ENCODE measurements around the gene PDZD7.

PDZD7 gene

GRCh38 chr10:100997360-100998182, 33.4 kb downstream of the PDZD7 start:
- Histone ChIP-seq H2BK120ac (ENCODE audit: low read depth, low read length) (peak overlapping the region; percentile 5), H3K56ac (ENCODE audit: low read length) (peak overlapping the region; percentile 99), H3K9ac (ENCODE audit: low read length) (peak overlapping the region; percentile 94), H3K36me3 (ENCODE audit: control insufficient read depth, insufficient read depth, low read length) (peaks cover 10% of the 10 kb centered on the region), H3K27me3 (ENCODE audit: insufficient read depth, low read length, poor library complexity) (no peaks in the 10 kb centered on the region), H3K79me2 (ENCODE audit: control insufficient read depth, insufficient read depth, low read length) (peaks cover 12% of the 10 kb centered on the region), H3K23ac (ENCODE audit: low read length) (peak overlapping the region; percentile 94), H4K8ac (ENCODE audit: low read depth, low read length) (no peak overlapping the region), H2AK5ac (ENCODE audit: low read length) (no peak overlapping the region), H3K18ac (ENCODE audit: low read length) (peak overlapping the region; percentile 34), H2BK15ac (replicated peaks; ENCODE audit: low read depth) (no peak overlapping the region), H3K4me3 (ENCODE audit: low read length) (peak overlapping the region; percentile 81), H3K4me1 (ENCODE audit: control insufficient read depth, low read depth, low read length) (peaks cover 17% of the 10 kb centered on the region), H3K4ac (ENCODE audit: low read depth, low read length) (no peak overlapping the region), H3K79me1 (ENCODE audit: low read length) (peaks cover 15% of the 10 kb centered on the region), H3K4me2 (ENCODE audit: low read length) (peak overlapping the region; percentile 98), H2BK5ac (ENCODE audit: low read length) (peak overlapping the region; percentile 76), H4K5ac (ENCODE audit: low read length) (no peak overlapping the region), H3K27ac (ENCODE audit: low read depth, low read length) (peak overlapping the region; percentile 87)
- peak; percentile 91 for DNase-seq
- no CpG with 5 or more reads among the region's 66 CpGs for WGBS (ENCODE audit: extremely low coverage, insufficient coverage, low lambda C conversion rate)

- no CpG with 5 or more reads among the region's 46 CpGs for WGBS (ENCODE audit: extremely low coverage, insufficient coverage, low lambda C conversion rate)
- Histone ChIP-seq H4K8ac (ENCODE audit: low read depth, low read length) (no peak overlapping the region), H3K36me3 (ENCODE audit: control insufficient read depth, insufficient read depth, low read length) (peaks cover 10% of the 10 kb centered on the region), H3K9ac (ENCODE audit: low read length) (peak overlapping the region; percentile 94), H2BK5ac (ENCODE audit: low read length) (peak overlapping the region; percentile 70), H2BK15ac (replicated peaks; ENCODE audit: low read depth) (no peak overlapping the region), H3K79me2 (ENCODE audit: control insufficient read depth, insufficient read depth, low read length) (peaks cover 12% of the 10 kb centered on the region), H3K56ac (ENCODE audit: low read length) (peak overlapping the region; percentile 99), H3K27me3 (ENCODE audit: insufficient read depth, low read length, poor library complexity) (no peaks in the 10 kb centered on the region), H3K27ac (ENCODE audit: low read depth, low read length) (peak overlapping the region; percentile 87), H3K79me1 (ENCODE audit: low read length) (peaks cover 14% of the 10 kb centered on the region), H4K5ac (ENCODE audit: low read length) (no peak overlapping the region), H3K4ac (ENCODE audit: low read depth, low read length) (peak overlapping the region; percentile 8), H2BK120ac (ENCODE audit: low read depth, low read length) (no peak overlapping the region), H3K23ac (ENCODE audit: low read length) (peak overlapping the region; percentile 94), H3K4me2 (ENCODE audit: low read length) (peak overlapping the region; percentile 98), H3K4me3 (ENCODE audit: low read length) (peak overlapping the region; percentile 81), H2AK5ac (ENCODE audit: low read length) (peak overlapping the region; percentile 51), H3K18ac (ENCODE audit: low read length) (peak overlapping the region; percentile 25), H3K4me1 (ENCODE audit: control insufficient read depth, low read depth, low read length) (peaks cover 17% of the 10 kb centered on the region)
- DNase-seq: peak; percentile 76
Measured at GRCh38 chr10:100996678-100997359, 34.1 kb downstream of the PDZD7 start.

- Histone ChIP-seq H3K56ac (ENCODE audit: low read length) (peak overlapping the region; percentile 25), H3K23ac (ENCODE audit: low read length) (no peak overlapping the region), H3K79me1 (ENCODE audit: low read length) (peaks cover 8% of the 10 kb centered on the region), H2BK15ac (replicated peaks; ENCODE audit: low read depth) (no peak overlapping the region), H3K79me2 (ENCODE audit: control insufficient read depth, insufficient read depth, low read length) (peaks cover 7% of the 10 kb centered on the region), H3K4ac (ENCODE audit: low read depth, low read length) (no peak overlapping the region), H4K8ac (ENCODE audit: low read depth, low read length) (no peak overlapping the region), H2BK5ac (ENCODE audit: low read length) (no peak overlapping the region), H3K9ac (ENCODE audit: low read length) (peak overlapping the region; percentile 34), H3K4me2 (ENCODE audit: low read length) (no peak overlapping the region), H3K36me3 (ENCODE audit: control insufficient read depth, insufficient read depth, low read length) (peaks cover 21% of the 10 kb centered on the region), H3K27ac (ENCODE audit: low read depth, low read length) (peak overlapping the region; percentile 47), H4K5ac (ENCODE audit: low read length) (no peak overlapping the region), H3K27me3 (ENCODE audit: insufficient read depth, low read length, poor library complexity) (no peaks in the 10 kb centered on the region), H3K4me3 (ENCODE audit: low read length) (no peak overlapping the region), H2AK5ac (ENCODE audit: low read length) (no peak overlapping the region), H3K4me1 (ENCODE audit: control insufficient read depth, low read depth, low read length) (peaks cover 12% of the 10 kb centered on the region), H2BK120ac (ENCODE audit: low read depth, low read length) (no peak overlapping the region), H3K18ac (ENCODE audit: low read length) (no peak overlapping the region)
- no peak for DNase-seq
- WGBS (ENCODE audit: extremely low coverage, insufficient coverage, low lambda C conversion rate): no CpG with 5 or more reads among the region's 6 CpGs
Measured at GRCh38 chr10:100995181-100995580, 35.7 kb downstream of the PDZD7 start.

- DNase-seq: peak; percentile 60
- Histone ChIP-seq H4K5ac (ENCODE audit: low read length) (no peak overlapping the region), H3K4me3 (ENCODE audit: low read length) (no peak overlapping the region), H3K27ac (ENCODE audit: low read depth, low read length) (no peak overlapping the region), H3K36me3 (ENCODE audit: control insufficient read depth, insufficient read depth, low read length) (peaks cover 21% of the 10 kb centered on the region), H3K79me1 (ENCODE audit: low read length) (peaks cover 9% of the 10 kb centered on the region), H3K4me1 (ENCODE audit: control insufficient read depth, low read depth, low read length) (peaks cover 12% of the 10 kb centered on the region), H2BK5ac (ENCODE audit: low read length) (no peak overlapping the region), H3K27me3 (ENCODE audit: insufficient read depth, low read length, poor library complexity) (no peaks in the 10 kb centered on the region), H3K4me2 (ENCODE audit: low read length) (no peak overlapping the region), H2BK15ac (replicated peaks; ENCODE audit: low read depth) (no peak overlapping the region), H3K4ac (ENCODE audit: low read depth, low read length) (no peak overlapping the region), H3K56ac (ENCODE audit: low read length) (peak overlapping the region; percentile 49), H3K9ac (ENCODE audit: low read length) (peak overlapping the region; percentile 34), H3K18ac (ENCODE audit: low read length) (no peak overlapping the region), H3K23ac (ENCODE audit: low read length) (no peak overlapping the region), H2AK5ac (ENCODE audit: low read length) (no peak overlapping the region), H2BK120ac (ENCODE audit: low read depth, low read length) (no peak overlapping the region), H3K79me2 (ENCODE audit: control insufficient read depth, insufficient read depth, low read length) (peaks cover 12% of the 10 kb centered on the region), H4K8ac (ENCODE audit: low read depth, low read length) (no peak overlapping the region)
- no CpG with 5 or more reads among the region's 10 CpGs for WGBS (ENCODE audit: extremely low coverage, insufficient coverage, low lambda C conversion rate)
Measured at GRCh38 chr10:100993986-100994708, 36.8 kb downstream of the PDZD7 start.

GRCh38 chr10:100989088-100989487, 41.8 kb downstream of the PDZD7 start:
- peaks cover 36% of the 10 kb centered on the region for H3K79me2 ChIP-seq (ENCODE audit: control insufficient read depth, insufficient read depth, low read length)
- no peak overlapping the region for H3K4me3 ChIP-seq (ENCODE audit: low read length)
- no CpG with 5 or more reads among the region's 21 CpGs for WGBS (ENCODE audit: extremely low coverage, insufficient coverage, low lambda C conversion rate)
- peaks cover 19% of the 10 kb centered on the region for H3K36me3 ChIP-seq (ENCODE audit: control insufficient read depth, insufficient read depth, low read length)
- H3K18ac ChIP-seq (ENCODE audit: low read length): no peak overlapping the region
- H2BK120ac ChIP-seq (ENCODE audit: low read depth, low read length): no peak overlapping the region
- no peak overlapping the region for H2BK15ac ChIP-seq (replicated peaks; ENCODE audit: low read depth)
- H3K4me1 ChIP-seq (ENCODE audit: control insufficient read depth, low read depth, low read length): peaks cover 6% of the 10 kb centered on the region
- no peak overlapping the region for H3K4me2 ChIP-seq (ENCODE audit: low read length)
- no peak overlapping the region for H3K9ac ChIP-seq (ENCODE audit: low read length)
- no peak overlapping the region for H3K56ac ChIP-seq (ENCODE audit: low read length)
- H3K27ac ChIP-seq (ENCODE audit: low read depth, low read length): no peak overlapping the region
- no peak overlapping the region for H3K23ac ChIP-seq (ENCODE audit: low read length)
- no peak overlapping the region for H4K5ac ChIP-seq (ENCODE audit: low read length)
- no peak overlapping the region for H3K4ac ChIP-seq (ENCODE audit: low read depth, low read length)
- H2AK5ac ChIP-seq (ENCODE audit: low read length): no peak overlapping the region
- no peaks in the 10 kb centered on the region for H3K27me3 ChIP-seq (ENCODE audit: insufficient read depth, low read length, poor library complexity)
- no peak overlapping the region for H2BK5ac ChIP-seq (ENCODE audit: low read length)
- H4K8ac ChIP-seq (ENCODE audit: low read depth, low read length): no peak overlapping the region
- DNase-seq: no peak
- peaks cover 27% of the 10 kb centered on the region for H3K79me1 ChIP-seq (ENCODE audit: low read length)
